Vagina (tissue), 2 donors: ENCODE measurements around the gene HPCAL1.

Experiments
- CTCF ChIP-seq, 3 experiments: fragments of 450-650 bp in 2 of 3; fragments of 200-600 bp in 1 of 3; sonication (generic) in 1 of 3; IDR thresholded peaks; one replicate each; pipeline ENCODE4 v1.5.1; 2017 to 2019; ENCODE audit warnings: antibody characterized with exemption in 3 of 3, mild to moderate bottlenecking in 2 of 3, moderate library complexity in 2 of 3
- POLR2A ChIP-seq, 2 donors: fragments of 450-650 bp; IDR thresholded peaks; one replicate each; pipeline ENCODE4 v1.6.1; 2017; ENCODE audit warnings: antibody characterized with exemption in 2 of 2, mild to moderate bottlenecking in 2 of 2, moderate library complexity in 2 of 2
- POLR2AphosphoS5 ChIP-seq, 2 donors: sonication (generic); formaldehyde crosslinking; IDR thresholded peaks; one replicate each; pipeline ENCODE4 v1.9.0; 2017; ENCODE audit warnings: antibody characterized with exemption in 2 of 2, mild to moderate bottlenecking in 2 of 2, low read depth in 1 of 2; ENCODE audit not compliant: insufficient read depth in 1 of 2

GRCh38 chr2:10375570-10376281, 73.0 kb downstream of the HPCAL1 start:
- TF ChIP-seq CTCF (IDR thresholded peaks at IDR 0.05) (no peak), POLR2AphosphoS5 (IDR thresholded peaks at IDR 0.05; ENCODE audit: insufficient read depth in 1 of 2, low read depth in 1 of 2) (no peak), POLR2A (IDR thresholded peaks at IDR 0.05) (no peak)
